22Rv1 (cell line): Measurements from ENCODE around the gene PCDH9.
"Not testable (repeated sequence)": the region's sequence is repeated elsewhere in the genome, so short reads cannot be mapped to it uniquely, and the experiment has no call there.

Source experiments
- H3K27ac ChIP-seq: fragments of 450-650 bp; 2 replicates; pipeline ENCODE4 v1.5.1; 2017
- CTCF ChIP-seq: fragments of 450-650 bp; IDR thresholded peaks from 2 replicates; pipeline ENCODE4 v1.5.1; 2017; ENCODE audit warnings: mild to moderate bottlenecking
- ZFX ChIP-seq: fragments of 450-650 bp; IDR thresholded peaks from 2 replicates; pipeline ENCODE4 v1.6.1; 2017; ENCODE audit warnings: antibody characterized with exemption, borderline replicate concordance

PCDH9 gene

DNA sequence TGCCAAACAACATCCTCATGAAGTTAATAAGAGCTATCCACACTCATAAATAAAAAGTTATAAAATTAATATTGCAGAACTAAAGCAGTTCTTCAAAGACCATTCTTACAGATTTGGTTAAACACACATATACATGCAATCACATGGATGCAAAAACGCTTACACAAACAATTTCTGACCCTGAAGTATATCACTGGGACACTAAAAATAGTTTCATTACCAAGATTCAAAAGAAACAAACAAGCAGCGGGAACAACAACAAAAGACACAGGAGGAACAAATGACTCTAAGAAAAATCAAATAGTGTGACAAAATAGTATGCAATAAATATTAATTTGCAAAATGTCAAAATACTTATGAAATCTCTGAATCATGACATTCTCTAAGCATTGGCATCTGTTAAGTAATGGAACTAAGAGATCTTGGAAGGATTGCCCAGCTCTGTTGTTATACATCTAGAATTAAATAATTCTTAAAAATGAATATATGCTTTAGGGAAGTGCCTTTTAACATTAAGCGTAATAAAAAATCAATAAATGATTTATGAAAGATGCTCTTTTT lies 132.2 kb downstream of the PCDH9 start:
- no peak overlapping the region for H3K27ac ChIP-seq
- no peak for TF ChIP-seq CTCF
- no peak for TF ChIP-seq ZFX

GRCh38 chr13:67096893-67097292 lies 133.2 kb downstream of the PCDH9 start:
- not testable (repeated sequence) for H3K27ac ChIP-seq

DNA sequence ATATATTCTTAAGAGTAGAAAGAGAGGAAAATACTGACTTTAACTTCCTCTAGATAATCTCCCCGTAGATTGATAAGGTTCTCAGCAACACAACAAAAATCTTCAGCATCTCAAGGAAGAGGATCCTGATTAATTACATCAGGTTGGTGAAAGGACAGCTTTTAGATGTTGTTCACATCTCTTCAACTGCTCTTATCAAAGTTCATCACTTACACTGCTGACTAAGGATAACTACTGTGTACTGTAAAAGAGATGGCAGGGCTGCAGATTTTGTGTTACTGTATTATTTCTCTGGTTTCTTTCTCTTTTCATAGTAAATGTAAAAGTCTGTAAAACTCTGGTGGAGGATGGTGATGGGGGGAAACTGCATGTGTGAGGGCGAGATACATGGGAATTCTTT lies 133.7 kb downstream of the PCDH9 start:
- no peak overlapping the region for H3K27ac ChIP-seq

GRCh38 chr13:67095621-67096020 lies 134.5 kb downstream of the PCDH9 start:
- H3K27ac ChIP-seq = no peak overlapping the region
- TF ChIP-seq ZFX = no peak
- TF ChIP-seq CTCF = no peak

More for the DNA sequence above, 133.7 kb downstream of the PCDH9 start:
- TF ChIP-seq CTCF = no peak
- TF ChIP-seq ZFX = no peak

- no peak for TF ChIP-seq CTCF
- no peak for TF ChIP-seq ZFX
- no peak overlapping the region for H3K27ac ChIP-seq
Measured at GRCh38 chr13:67094952-67095351, 135.2 kb downstream of the PCDH9 start.

DNA sequence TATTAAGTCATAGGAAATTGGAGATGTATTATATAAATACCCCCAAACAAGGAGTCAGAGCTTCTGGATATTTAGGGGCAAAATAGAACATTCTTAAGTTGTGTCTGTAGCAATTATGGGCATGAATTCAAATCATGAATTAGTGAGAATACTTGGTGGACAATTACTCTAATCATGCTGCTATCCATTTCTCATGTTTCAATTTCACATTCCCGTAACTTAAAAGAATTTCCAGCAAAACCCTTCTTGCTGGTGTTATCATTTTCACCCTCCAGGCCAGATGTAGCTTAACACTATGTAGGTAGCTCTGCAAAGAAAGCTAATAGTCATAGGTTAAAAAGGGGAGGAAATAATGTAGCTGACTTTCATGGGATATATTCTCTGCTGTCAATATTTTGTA lies 136.1 kb downstream of the PCDH9 start:
- TF ChIP-seq CTCF (no peak), ZFX (no peak)
- no peak overlapping the region for H3K27ac ChIP-seq

DNA sequence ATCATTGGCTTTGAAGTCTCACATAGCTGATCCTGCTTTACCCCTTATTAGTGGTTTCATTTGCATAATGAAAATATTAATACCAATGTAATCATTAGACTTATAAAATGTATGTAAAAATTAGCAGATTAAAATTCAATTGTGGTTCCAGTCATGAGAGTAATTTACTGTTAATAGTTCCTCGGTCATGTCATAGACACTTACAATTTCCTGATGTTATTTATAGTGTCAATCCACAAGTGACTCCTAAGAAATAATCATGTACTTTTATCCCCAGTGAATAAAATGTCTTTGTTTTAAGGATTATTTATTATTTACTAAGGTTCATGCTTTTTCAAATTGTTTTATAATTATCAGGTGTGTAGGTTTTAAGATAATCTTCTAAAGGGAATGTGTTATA lies 138.5 kb downstream of the PCDH9 start:
- TF ChIP-seq ZFX (no peak), CTCF (no peak)
- no peak overlapping the region for H3K27ac ChIP-seq

DNA sequence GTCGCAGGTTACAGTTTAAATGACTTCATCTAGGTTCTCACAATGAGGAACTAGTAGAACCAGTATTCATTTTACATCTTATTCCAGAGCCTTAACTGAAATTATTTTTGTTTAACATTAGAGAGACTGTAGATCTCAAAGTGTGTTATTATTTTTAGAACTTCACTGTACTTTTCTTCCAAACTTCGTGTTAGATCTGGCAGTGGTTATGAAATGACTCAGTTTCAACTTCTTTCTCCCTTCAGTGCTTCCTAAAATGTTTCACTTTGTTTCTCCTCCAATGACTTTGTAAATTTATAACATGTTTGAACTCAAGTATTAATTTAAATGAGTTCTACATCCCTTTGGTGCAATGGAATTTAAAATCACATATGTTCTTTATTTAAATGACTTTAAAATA lies 139.3 kb downstream of the PCDH9 start:
- H3K27ac ChIP-seq = no peak overlapping the region
- TF ChIP-seq ZFX (no peak), CTCF (no peak)
